ENCODE measurements around the gene SLC4A9. TPM values are rescaled to one million over a fixed set of nuclear protein-coding genes. Genes with fewer than 3 reads are reported as not detected.

Gene SLC4A9
- total RNA-seq, 1 donor from 2014 or later = 0.22 TPM

- peak; percentile 80 for DNase-seq (ENCODE audit: low spot score)
Observed at GRCh38 chr5:140360681-140361479, 886 bp downstream of the SLC4A9 start.

GRCh38 chr5:140361901-140362300 lies 1.9 kb downstream of the SLC4A9 start:
- peak; percentile 67 for DNase-seq (ENCODE audit: low spot score)

- peak; percentile 55 for DNase-seq (ENCODE audit: low spot score)
Observed at GRCh38 chr5:140362311-140362710, 2.3 kb downstream of the SLC4A9 start.

- peak; percentile 94 for DNase-seq (ENCODE audit: low spot score)
Observed at GRCh38 chr5:140362875-140363630, 3.1 kb downstream of the SLC4A9 start.

- DNase-seq (ENCODE audit: low spot score) = peak; percentile 62
Observed at GRCh38 chr5:140363631-140364471, 3.9 kb downstream of the SLC4A9 start.

- peak; percentile 55 for DNase-seq (ENCODE audit: low spot score)
Observed at GRCh38 chr5:140364472-140364765, 4.4 kb downstream of the SLC4A9 start.

GRCh38 chr5:140365282-140365681 lies 5.3 kb downstream of the SLC4A9 start:
- no peak for DNase-seq (ENCODE audit: low spot score)

GRCh38 chr5:140365941-140366340 lies 5.9 kb downstream of the SLC4A9 start:
- DNase-seq (ENCODE audit: low spot score) = peak; percentile 33

GRCh38 chr5:140366589-140367255 lies 6.7 kb downstream of the SLC4A9 start:
- DNase-seq (ENCODE audit: low spot score) = peak; percentile 69

GRCh38 chr5:140367256-140368013 lies 7.4 kb downstream of the SLC4A9 start:
- DNase-seq (ENCODE audit: low spot score) = peak; percentile 79

GRCh38 chr5:140371356-140372151 lies 11.6 kb downstream of the SLC4A9 start:
- DNase-seq (ENCODE audit: low spot score) = peak; percentile 53

- peak; percentile 88 for DNase-seq (ENCODE audit: low spot score)
Observed at GRCh38 chr5:140372971-140373487, 13.0 kb downstream of the SLC4A9 start.

GRCh38 chr5:140381351-140381750 lies 21.4 kb downstream of the SLC4A9 start:
- DNase-seq (ENCODE audit: low spot score) = peak; percentile 51

- DNase-seq (ENCODE audit: low spot score) = peak; percentile 18
Observed at GRCh38 chr5:140381972-140382371, 22.0 kb downstream of the SLC4A9 start.

GRCh38 chr5:140382866-140383265 lies 22.9 kb downstream of the SLC4A9 start:
- DNase-seq (ENCODE audit: low spot score) = no peak

GRCh38 chr5:140383300-140383699 lies 23.3 kb downstream of the SLC4A9 start:
- no peak for DNase-seq (ENCODE audit: low spot score)

GRCh38 chr5:140388052-140388451 lies 28.1 kb downstream of the SLC4A9 start:
- DNase-seq (ENCODE audit: low spot score) = no peak

- DNase-seq (ENCODE audit: low spot score) = no peak
Observed at GRCh38 chr5:140391312-140391711, 31.3 kb downstream of the SLC4A9 start.

GRCh38 chr5:140391732-140392131 lies 31.7 kb downstream of the SLC4A9 start:
- DNase-seq (ENCODE audit: low spot score) = no peak
